Right atrium auricular region (tissue), 2 donors: ENCODE measurements around the gene CENPVL2. TPM values are rescaled to one million over a fixed set of nuclear protein-coding genes. Genes with fewer than 3 reads are reported as not detected.
"Not testable (repeated sequence)": the region's sequence is repeated elsewhere in the genome, so short reads cannot be mapped to it uniquely, and the experiment has no call there.

Experiments used
- DNase-seq: peaks from one replicate; pipeline ENCODE4 v3.0.0-alpha.2; 2019; ENCODE audit warnings: low spot score
- H3K27ac ChIP-seq, 2 donors: fragments of 200-600 bp; sonication (generic); 1 replicate in 1 of 2; 2 replicates in 1 of 2; pipeline ENCODE4 v1.5.1; 2016 to 2019
- H3K27me3 ChIP-seq, 2 donors: fragments of 200-600 bp; sonication (generic); one replicate each; pipeline versions ENCODE4 v1.5.1 to v1.6.0; 2017 to 2019
- H3K36me3 ChIP-seq: fragments of 200-600 bp; sonication (generic); one replicate; pipeline ENCODE4 v1.5.1; 2016
- H3K4me1 ChIP-seq, 2 donors: fragments of 200-600 bp; sonication (generic); one replicate each; pipeline versions ENCODE4 v1.5.1 to v1.6.0; 2017 to 2019
- H3K4me3 ChIP-seq, 2 donors: fragments of 200-600 bp; sonication (generic); 1 replicate in 1 of 2; 2 replicates in 1 of 2; pipeline ENCODE4 v1.5.1; 2017 to 2019; ENCODE audit warnings: mild to moderate bottlenecking in 1 of 2, moderate library complexity in 1 of 2
- H3K9me3 ChIP-seq, 2 donors: fragments of 200-600 bp; sonication (generic); one replicate each; pipeline ENCODE4 v1.5.1; 2019
- total RNA-seq, 2 donors: library from RNA; depleted of rRNA; stranded (reverse); fragments of >200 nt; gene quantifications; one replicate each; pipeline ENCODE4 v1.1.0, GENCODE V29; 2016
- TF ChIP-seq, protein P1 (sequence below), 2 donors: fragments of 200-600 bp; sonication (generic); IDR thresholded peaks; one replicate each; pipeline ENCODE4 v1.5.1; 2019; ENCODE audit warnings: antibody characterized with exemption in 2 of 2

The CENPVL2 gene
- total RNA-seq, 2 donors from 2014 or later = not detected

GRCh38 chrX:51665981-51666380, 16.6 kb downstream of the CENPVL2 start:
- Histone ChIP-seq H3K27me3 (no peaks in the 10 kb centered on the region), H3K9me3 (no peaks in the 10 kb centered on the region), H3K4me1 (no peaks in the 10 kb centered on the region), H3K4me3 (no peak overlapping the region), H3K27ac (no peak overlapping the region), H3K36me3 (no peaks in the 10 kb centered on the region)
- no peak for DNase-seq
- TF ChIP-seq, protein P1, sequence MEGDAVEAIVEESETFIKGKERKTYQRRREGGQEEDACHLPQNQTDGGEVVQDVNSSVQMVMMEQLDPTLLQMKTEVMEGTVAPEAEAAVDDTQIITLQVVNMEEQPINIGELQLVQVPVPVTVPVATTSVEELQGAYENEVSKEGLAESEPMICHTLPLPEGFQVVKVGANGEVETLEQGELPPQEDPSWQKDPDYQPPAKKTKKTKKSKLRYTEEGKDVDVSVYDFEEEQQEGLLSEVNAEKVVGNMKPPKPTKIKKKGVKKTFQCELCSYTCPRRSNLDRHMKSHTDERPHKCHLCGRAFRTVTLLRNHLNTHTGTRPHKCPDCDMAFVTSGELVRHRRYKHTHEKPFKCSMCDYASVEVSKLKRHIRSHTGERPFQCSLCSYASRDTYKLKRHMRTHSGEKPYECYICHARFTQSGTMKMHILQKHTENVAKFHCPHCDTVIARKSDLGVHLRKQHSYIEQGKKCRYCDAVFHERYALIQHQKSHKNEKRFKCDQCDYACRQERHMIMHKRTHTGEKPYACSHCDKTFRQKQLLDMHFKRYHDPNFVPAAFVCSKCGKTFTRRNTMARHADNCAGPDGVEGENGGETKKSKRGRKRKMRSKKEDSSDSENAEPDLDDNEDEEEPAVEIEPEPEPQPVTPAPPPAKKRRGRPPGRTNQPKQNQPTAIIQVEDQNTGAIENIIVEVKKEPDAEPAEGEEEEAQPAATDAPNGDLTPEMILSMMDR (IDR thresholded peaks at IDR 0.05) = no peak

DNA sequence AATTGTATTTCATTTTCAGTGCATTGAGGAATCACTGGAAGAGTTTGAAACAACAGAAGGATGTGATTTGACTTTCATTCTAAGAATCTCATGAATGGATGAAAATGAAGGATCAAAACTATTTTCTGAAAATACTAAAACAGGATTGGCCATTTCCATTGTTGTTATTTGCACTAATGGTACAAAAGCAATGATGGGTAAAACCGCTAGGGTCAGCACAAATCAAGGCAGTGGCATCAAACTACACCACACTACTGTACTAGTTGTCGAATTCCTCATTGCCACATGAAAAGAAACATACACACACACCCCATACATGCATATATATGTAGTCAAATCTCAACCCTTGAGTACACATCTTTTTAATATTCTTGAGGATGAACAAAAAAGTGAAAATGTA, 39.3 kb downstream of the CENPVL2 start:
- TF ChIP-seq, protein P1 (IDR thresholded peaks at IDR 0.05) = no peak
- DNase-seq = no peak
- H3K9me3 ChIP-seq = no peaks in the 10 kb centered on the region
- H3K4me1 ChIP-seq = no peaks in the 10 kb centered on the region
- H3K4me3 ChIP-seq = no peak overlapping the region
- H3K27me3 ChIP-seq = no peaks in the 10 kb centered on the region
- H3K27ac ChIP-seq = no peak overlapping the region
- no peaks in the 10 kb centered on the region for H3K36me3 ChIP-seq

DNA sequence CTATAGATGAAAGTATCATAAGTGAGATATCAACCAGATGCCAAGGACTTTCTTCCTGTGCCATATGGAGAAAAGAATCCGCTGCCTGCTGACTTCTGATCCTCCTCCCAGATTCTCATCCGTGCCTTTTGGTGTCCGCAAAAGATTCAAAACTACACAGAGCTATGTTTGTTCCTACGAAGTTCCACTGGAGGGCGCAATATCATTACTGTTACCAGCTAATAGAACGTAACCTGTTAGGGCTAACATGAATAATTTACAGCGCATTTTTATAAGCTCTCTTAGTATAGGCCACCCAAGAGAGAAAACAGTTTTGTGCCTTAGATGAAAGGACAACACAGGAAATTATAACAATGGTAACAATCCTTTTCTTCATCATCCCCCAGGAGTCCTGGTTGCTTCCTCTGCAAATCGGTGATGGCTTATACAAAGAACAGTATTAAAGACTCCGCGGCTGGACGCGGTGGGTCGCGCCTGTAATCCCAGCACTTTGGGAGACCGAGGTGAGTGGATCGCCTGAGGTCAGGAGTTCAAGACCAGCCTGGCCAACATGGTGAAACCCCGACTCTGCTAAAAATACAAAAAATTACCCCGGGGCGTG, 41.1 kb downstream of the CENPVL2 start:
- H3K27ac ChIP-seq = no peak overlapping the region
- H3K4me3 ChIP-seq = no peak overlapping the region
- H3K27me3 ChIP-seq = no peaks in the 10 kb centered on the region
- no peaks in the 10 kb centered on the region for H3K9me3 ChIP-seq
- H3K4me1 ChIP-seq = no peaks in the 10 kb centered on the region
- TF ChIP-seq, protein P1 (IDR thresholded peaks at IDR 0.05) = peak in 1 of 2 donors; percentile 44
- no peak for DNase-seq
- no peaks in the 10 kb centered on the region for H3K36me3 ChIP-seq

GRCh38 chrX:51636511-51636910, 46.1 kb downstream of the CENPVL2 start:
- H3K4me3 ChIP-seq, H3K4me1 ChIP-seq, H3K27me3 ChIP-seq, H3K9me3 ChIP-seq, H3K36me3 ChIP-seq, DNase-seq, H3K27ac ChIP-seq: not testable (repeated sequence)

Other genes starting within 250 kb of the CENPVL2 start
- under 1 TPM in 1 of 2 donors, not detected in 1; 0.75 TPM for gene NUDT11, start 186.2 kb downstream of the CENPVL2 start, total RNA-seq
- not detected for gene CENPVL3, start 63.9 kb downstream of the CENPVL2 start, total RNA-seq
- gene CENPVL1, start 27.7 kb upstream of the CENPVL2 start, total RNA-seq = not detected
- gene GSPT2, start 60.6 kb upstream of the CENPVL2 start, total RNA-seq = 1 to 10 TPM; 5.9 to 6.7 TPM
- 100 to 1,000 TPM in 1 of 2 donors, 10 to 100 TPM in 1; 75.2 to 127 TPM for gene MAGED1, start 210.8 kb upstream of the CENPVL2 start, total RNA-seq